Measurements from ENCODE around the gene OR5K3. TPM values are rescaled to one million over a fixed set of nuclear protein-coding genes. Genes with fewer than 3 reads are reported as not detected.

The OR5K3 gene
- total and polyA plus RNA-seq, 2 donors (not counting 3 experiments of a cell fraction or from before 2014, with no cell fraction given): not detected

DNA sequence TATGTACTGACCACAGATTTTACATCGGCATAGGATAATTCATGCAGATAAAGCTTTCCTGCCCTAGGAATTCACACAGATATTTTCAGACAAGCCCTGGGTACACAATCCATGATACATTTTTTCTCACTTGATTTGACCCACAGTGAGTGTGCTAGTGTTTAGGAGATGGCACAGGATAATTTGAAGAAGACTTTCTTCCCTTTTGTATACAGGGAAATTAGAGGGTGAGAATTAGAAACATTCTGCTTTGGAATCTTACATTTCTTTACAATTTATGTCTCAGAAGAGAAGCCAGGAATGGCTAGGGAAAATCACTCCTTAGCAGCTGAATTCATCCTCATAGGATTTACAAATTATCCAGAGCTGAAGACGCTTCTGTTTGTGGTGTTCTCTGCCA, 36.9 kb upstream of the OR5K3 start, which contains the start of gene OR5K4:
Gene OR5K4, plus strand, starts transcription at position 301 of the 400 bp plus-strand sequence. Its CDS starts 0 bp downstream, at position 301.
- intact Hi-C loops (cut with micrococcal nuclease) (no loop called here), dilution Hi-C loops (cut with MboI; ENCODE audit: extremely low pct_ligation_motif_present, low sequenced_read_pairs) (no loop called here)
- Histone ChIP-seq H3K4me1 (ENCODE audit: control insufficient read depth, extremely low read depth, insufficient read depth, low read length) (no peaks in the 10 kb centered on the region), H3K27me3 (ENCODE audit: control insufficient read depth in 2 of 2, insufficient read depth in 2 of 2, low read length in 2 of 2) (no peaks in the 10 kb centered on the region), H3K4me2 (ENCODE audit: insufficient read depth, low read length) (no peak within 1 kb of the TSS), H3K9me1 (replicated peaks; ENCODE audit: control insufficient read depth, extremely low read depth, insufficient read depth, low read length) (no peaks in the 10 kb centered on the region), H3K79me2 (ENCODE audit: control insufficient read depth, insufficient read depth, low read length) (no peaks in the 10 kb centered on the region), H4K20me1 (replicated peaks; ENCODE audit: control insufficient read depth, extremely low read depth, insufficient read depth, low read length) (no peaks in the 10 kb centered on the region), H3K36me3 (ENCODE audit: control insufficient read depth in 2 of 2, extremely low read depth in 1 of 2, insufficient read depth in 2 of 2, low read length in 2 of 2) (no peaks in the 10 kb centered on the region), H3K9ac (replicated peaks; ENCODE audit: extremely low read depth, insufficient read depth, low read length) (no peak within 1 kb of the TSS), H3K27ac (ENCODE audit: insufficient read depth, low read depth, low read length) (no peak within 1 kb of the TSS), H2AFZ (ENCODE audit: low read depth, low read length) (no peak within 1 kb of the TSS), H3K9me3 (replicated peaks; ENCODE audit: control insufficient read depth, insufficient read depth, low read length) (no peaks in the 10 kb centered on the region), H3K4me3 (replicated peaks in 1 of 3; ENCODE audit: insufficient read depth in 1 of 3, low read depth in 1 of 3, low read length in 3 of 3) (no peak within 1 kb of the TSS)
- TF ChIP-seq, protein P1, sequence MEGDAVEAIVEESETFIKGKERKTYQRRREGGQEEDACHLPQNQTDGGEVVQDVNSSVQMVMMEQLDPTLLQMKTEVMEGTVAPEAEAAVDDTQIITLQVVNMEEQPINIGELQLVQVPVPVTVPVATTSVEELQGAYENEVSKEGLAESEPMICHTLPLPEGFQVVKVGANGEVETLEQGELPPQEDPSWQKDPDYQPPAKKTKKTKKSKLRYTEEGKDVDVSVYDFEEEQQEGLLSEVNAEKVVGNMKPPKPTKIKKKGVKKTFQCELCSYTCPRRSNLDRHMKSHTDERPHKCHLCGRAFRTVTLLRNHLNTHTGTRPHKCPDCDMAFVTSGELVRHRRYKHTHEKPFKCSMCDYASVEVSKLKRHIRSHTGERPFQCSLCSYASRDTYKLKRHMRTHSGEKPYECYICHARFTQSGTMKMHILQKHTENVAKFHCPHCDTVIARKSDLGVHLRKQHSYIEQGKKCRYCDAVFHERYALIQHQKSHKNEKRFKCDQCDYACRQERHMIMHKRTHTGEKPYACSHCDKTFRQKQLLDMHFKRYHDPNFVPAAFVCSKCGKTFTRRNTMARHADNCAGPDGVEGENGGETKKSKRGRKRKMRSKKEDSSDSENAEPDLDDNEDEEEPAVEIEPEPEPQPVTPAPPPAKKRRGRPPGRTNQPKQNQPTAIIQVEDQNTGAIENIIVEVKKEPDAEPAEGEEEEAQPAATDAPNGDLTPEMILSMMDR (IDR thresholded peaks at IDR 0.05; ENCODE audit: extremely low read depth in 1 of 2, insufficient read depth in 1 of 2, low read depth in 1 of 2, low read length in 2 of 2): no peak
- TF ChIP-seq EZH2 (IDR thresholded peaks at IDR 0.05; ENCODE audit: borderline replicate concordance, low read depth, low read length, severe bottlenecking) (no peak), GATA2 (IDR thresholded peaks at IDR 0.05; ENCODE audit: insufficient read depth, insufficient read length, low read depth, low read length) (no peak), FOS (IDR thresholded peaks at IDR 0.05; ENCODE audit: borderline replicate concordance, insufficient read depth, low read length) (no peak), MYC (IDR thresholded peaks at IDR 0.05; ENCODE audit: low read depth, low read length) (no peak), JUN (IDR thresholded peaks at IDR 0.05; ENCODE audit: borderline replicate concordance, insufficient read depth, insufficient read length, low read depth) (no peak), POLR2A (IDR thresholded peaks at IDR 0.05; ENCODE audit: low read depth, low read length) (no peak), POLR2AphosphoS5 (IDR thresholded peaks at IDR 0.05; ENCODE audit: insufficient read depth, low read depth, low read length) (no peak)
- TF ChIP-seq, protein P2, sequence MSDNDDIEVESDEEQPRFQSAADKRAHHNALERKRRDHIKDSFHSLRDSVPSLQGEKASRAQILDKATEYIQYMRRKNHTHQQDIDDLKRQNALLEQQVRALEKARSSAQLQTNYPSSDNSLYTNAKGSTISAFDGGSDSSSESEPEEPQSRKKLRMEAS (IDR thresholded peaks at IDR 0.05; ENCODE audit: insufficient read depth, insufficient read length): no peak
- DNase-seq (ENCODE audit: low read depth, low spot score) (no peak), FAIRE-seq (no peak)
- ChIA-PET CTCF (no interaction called here), POLR2A (no interaction called here)
- no TSS peak for BruUV-seq (replicated peaks)

Data from endothelial cell of umbilical vein (primary cell).